ENCODE data around the gene GPNMB.

GRCh38 chr7:23205909-23206767, 40.4 kb upstream of the GPNMB start:
- TF ChIP-seq CTCF (IDR thresholded peaks at IDR 0.05) (no peak), POLR2A (IDR thresholded peaks at IDR 0.05) (no peak)
